Endothelial cell of umbilical vein (primary cell): ENCODE measurements around the gene TCEAL3. TPM values are rescaled to one million over a fixed set of nuclear protein-coding genes. Genes with fewer than 3 reads are reported as not detected.
A peak's percentile ranks its signal among the peaks of the same experiment; 100 is the strongest.

Source experiments
- BruUV-seq: library from RNA; stranded (reverse); fragments of 400-500 nt; replicated peaks from 2 replicates; lab custom pipeline; 2021; lab: Mats Ljungman, UMichigan
- CTCF ChIA-PET: fragments of 300-600, 350-600 bp; sonication (Branson Sonifier 250); formaldehyde crosslinking; loops from one replicate; lab custom pipeline; 2021; ENCODE audit warnings: antibody characterized with exemption, inconsistent platforms; lab: Charles Lee
- POLR2A ChIA-PET: fragments of 300-600, 350-600 bp; sonication (Branson Sonifier 250); formaldehyde crosslinking; loops from one replicate; lab custom pipeline; 2021; ENCODE audit warnings: antibody characterized with exemption, inconsistent platforms; lab: Charles Lee
- DNase-seq: peaks from one replicate; pipeline ENCODE4 v3.0.0-alpha.2; 2011; ENCODE audit warnings: low read depth, low spot score
- FAIRE-seq: peaks from 2 replicates; lab custom pipeline; 2011; peaks lifted over from hg19 to GRCh38; lab: Jason Lieb, UNC
- H2AFZ ChIP-seq: 2 replicates; pipeline ENCODE4 v1.6.0; 2012; ENCODE audit warnings: low read depth, low read length, control low read depth, inconsistent platforms
- H3K27ac ChIP-seq: 2 replicates; pipeline ENCODE4 v1.5.1; 2011; ENCODE audit warnings: low read depth, mild to moderate bottlenecking, control low read depth, low read length, moderate library complexity; ENCODE audit not compliant: insufficient read depth
- H3K27me3 ChIP-seq, 2 experiments: 2 replicates each; pipeline versions ENCODE4 v1.6.0 to v1.6.1; 2011; ENCODE audit warnings: low read length in 2 of 2, mixed read lengths in 1 of 2; ENCODE audit not compliant: control insufficient read depth in 2 of 2, insufficient read depth in 2 of 2
- H3K36me3 ChIP-seq, 2 experiments: 2 replicates in 1 of 2; 3 replicates in 1 of 2; pipeline ENCODE4 v1.5.1; 2011; ENCODE audit warnings: low read length in 2 of 2, mild to moderate bottlenecking in 1 of 2, moderate library complexity in 1 of 2; ENCODE audit not compliant: control insufficient read depth in 2 of 2, insufficient read depth in 2 of 2; ENCODE audit errors: extremely low read depth in 1 of 2
- H3K4me1 ChIP-seq: 3 replicates; pipeline ENCODE4 v1.5.1; 2011; ENCODE audit warnings: mild to moderate bottlenecking, low read length; ENCODE audit not compliant: control insufficient read depth, insufficient read depth; ENCODE audit errors: extremely low read depth
- H3K4me2 ChIP-seq: 2 replicates; pipeline ENCODE4 v1.6.1; 2011; ENCODE audit warnings: low read length, control low read depth, mixed read lengths; ENCODE audit not compliant: insufficient read depth
- H3K4me3 ChIP-seq, 3 experiments: fragments of 200-600 bp in 1 of 3; sonication (generic), shearing (Covaris generic) in 1 of 3; replicated peaks in 1 of 3; 2 replicates each; pipeline ENCODE4 v1.5.1; 2011 to 2016; ENCODE audit warnings: control low read depth in 3 of 3, low read length in 3 of 3, mild to moderate bottlenecking in 2 of 3, inconsistent platforms in 1 of 3, low read depth in 1 of 3, moderate library complexity in 1 of 3; ENCODE audit not compliant: insufficient read depth in 1 of 3
- H3K79me2 ChIP-seq: 2 replicates; pipeline ENCODE4 v1.6.0; 2012; ENCODE audit warnings: low read length, inconsistent platforms; ENCODE audit not compliant: control insufficient read depth, insufficient read depth
- H3K9ac ChIP-seq: replicated peaks from 2 replicates; pipeline ENCODE3; 2011; ENCODE audit warnings: low read length, control low read depth; ENCODE audit not compliant: insufficient read depth; ENCODE audit errors: extremely low read depth
- H3K9me1 ChIP-seq: replicated peaks from 3 replicates; pipeline ENCODE4 v1.6.0; 2011; ENCODE audit warnings: mild to moderate bottlenecking, low read length; ENCODE audit not compliant: control insufficient read depth, insufficient read depth; ENCODE audit errors: extremely low read depth
- H3K9me3 ChIP-seq: replicated peaks from 2 replicates; pipeline ENCODE4 v1.5.1; 2012; ENCODE audit warnings: low read length, inconsistent platforms; ENCODE audit not compliant: control insufficient read depth, insufficient read depth
- H4K20me1 ChIP-seq: replicated peaks from 2 replicates; pipeline ENCODE3; 2011; ENCODE audit warnings: mild to moderate bottlenecking, low read length; ENCODE audit not compliant: control insufficient read depth, insufficient read depth; ENCODE audit errors: extremely low read depth
- EZH2 ChIP-seq: IDR thresholded peaks from 2 replicates; pipeline ENCODE4 v1.6.1; 2012; ENCODE audit warnings: borderline replicate concordance, low read depth, mild to moderate bottlenecking, moderate library complexity, low read length, inconsistent platforms; ENCODE audit not compliant: severe bottlenecking
- FOS ChIP-seq: IDR thresholded peaks from 2 replicates; pipeline ENCODE4 v1.6.1; 2011; ENCODE audit warnings: mild to moderate bottlenecking, low read length, moderate library complexity, borderline replicate concordance; ENCODE audit not compliant: insufficient read depth
- GATA2 ChIP-seq: IDR thresholded peaks from 2 replicates; pipeline ENCODE4 v1.7.0; 2011; ENCODE audit warnings: low read depth, mild to moderate bottlenecking, moderate library complexity, mixed read lengths, low read length; ENCODE audit not compliant: insufficient read length, insufficient read depth
- JUN ChIP-seq: IDR thresholded peaks from 2 replicates; pipeline ENCODE4 v1.6.1; 2011; ENCODE audit warnings: borderline replicate concordance, low read depth; ENCODE audit not compliant: insufficient read length, insufficient read depth
- MYC ChIP-seq: IDR thresholded peaks from one replicate; pipeline ENCODE4 v1.6.1; 2011; ENCODE audit warnings: mild to moderate bottlenecking, low read depth, low read length
- POLR2A ChIP-seq: IDR thresholded peaks from 2 replicates; pipeline ENCODE4 v1.6.1; 2012; ENCODE audit warnings: low read depth, mild to moderate bottlenecking, control low read depth, low read length
- POLR2AphosphoS5 ChIP-seq: IDR thresholded peaks from 2 replicates; pipeline ENCODE4 v1.6.1; 2012; ENCODE audit warnings: low read depth, mild to moderate bottlenecking, control low read depth, low read length, moderate library complexity; ENCODE audit not compliant: insufficient read depth
- dilution Hi-C: fragments of 300-500 bp; cut with MboI; formaldehyde crosslinking; loops from one replicate; pipeline ENCODE4 v1.15.0; 2019; ENCODE audit warnings: low sequenced_read_pairs; ENCODE audit not compliant: extremely low pct_ligation_motif_present
- intact Hi-C: fragments of 100-400 bp; cut with micrococcal nuclease; formaldehyde crosslinking; loops from one replicate; pipeline ENCODE4 v1.10.0; 2022
- polyA plus RNA-seq, 4 experiments: library from polyadenylated mRNA; depleted of rRNA in 3 of 4; stranded (reverse) in 3 of 4; unstranded in 1 of 4; fragments of >200 nt; gene quantifications; 2 replicates each; pipeline versions ENCODE4 v1.2.1 to v1.2.3, GENCODE V29; 2011 to 2012; ENCODE audit warnings: missing spikeins in 1 of 4
- total RNA-seq: library from RNA; stranded (reverse); gene quantifications from 2 replicates; pipeline ENCODE4 v1.2.3, GENCODE V29; 2021
- TF ChIP-seq, protein P1 (sequence below), 2 donors: IDR thresholded peaks; 1 replicate in 1 of 2; 2 replicates in 1 of 2; pipeline ENCODE4 v1.5.1; 2011; ENCODE audit warnings: low read length in 2 of 2, mild to moderate bottlenecking in 2 of 2, moderate library complexity in 2 of 2, control low read depth in 1 of 2, inconsistent platforms in 1 of 2, low read depth in 1 of 2; ENCODE audit not compliant: insufficient read depth in 1 of 2; ENCODE audit errors: extremely low read depth in 1 of 2
- TF ChIP-seq, protein P2 (sequence below): IDR thresholded peaks from 2 replicates; pipeline ENCODE4 v1.6.1; 2011; ENCODE audit not compliant: insufficient read depth, insufficient read length

TCEAL3 gene
- total and polyA plus RNA-seq, 2 donors (not counting 3 experiments of a cell fraction or from before 2014, with no cell fraction given): 8.9 to 23.7 TPM

DNA sequence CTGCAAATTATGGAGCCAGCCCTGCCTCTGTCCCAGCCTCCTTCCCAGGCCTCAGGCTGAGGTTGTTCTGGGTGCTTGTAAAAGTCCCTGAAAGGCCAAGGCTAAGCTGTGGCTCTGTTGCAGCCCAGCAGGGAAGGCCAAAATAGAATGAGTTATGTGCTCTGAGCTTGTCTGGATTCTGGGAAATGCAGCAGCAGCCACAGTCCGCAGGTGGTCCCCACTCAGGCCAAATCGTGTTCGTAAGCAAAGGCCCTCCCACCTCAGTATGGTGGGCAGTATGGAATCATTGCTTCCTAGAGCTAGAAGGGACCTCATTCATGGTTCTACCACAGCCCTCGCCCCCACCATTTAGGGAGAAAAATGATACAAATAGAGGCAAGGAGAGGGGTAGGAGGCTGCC, 16.3 kb downstream of the TCEAL3 start:
- no TSS peak for BruUV-seq
- ChIA-PET POLR2A (no interaction called here), CTCF (no interaction called here)
- dilution Hi-C loops (no loop called here), intact Hi-C loops (no loop called here)
- TF ChIP-seq MYC (no peak), POLR2A (no peak), POLR2AphosphoS5 (no peak), FOS (no peak), JUN (no peak), EZH2 (no peak), GATA2 (no peak)
- TF ChIP-seq, protein P1, sequence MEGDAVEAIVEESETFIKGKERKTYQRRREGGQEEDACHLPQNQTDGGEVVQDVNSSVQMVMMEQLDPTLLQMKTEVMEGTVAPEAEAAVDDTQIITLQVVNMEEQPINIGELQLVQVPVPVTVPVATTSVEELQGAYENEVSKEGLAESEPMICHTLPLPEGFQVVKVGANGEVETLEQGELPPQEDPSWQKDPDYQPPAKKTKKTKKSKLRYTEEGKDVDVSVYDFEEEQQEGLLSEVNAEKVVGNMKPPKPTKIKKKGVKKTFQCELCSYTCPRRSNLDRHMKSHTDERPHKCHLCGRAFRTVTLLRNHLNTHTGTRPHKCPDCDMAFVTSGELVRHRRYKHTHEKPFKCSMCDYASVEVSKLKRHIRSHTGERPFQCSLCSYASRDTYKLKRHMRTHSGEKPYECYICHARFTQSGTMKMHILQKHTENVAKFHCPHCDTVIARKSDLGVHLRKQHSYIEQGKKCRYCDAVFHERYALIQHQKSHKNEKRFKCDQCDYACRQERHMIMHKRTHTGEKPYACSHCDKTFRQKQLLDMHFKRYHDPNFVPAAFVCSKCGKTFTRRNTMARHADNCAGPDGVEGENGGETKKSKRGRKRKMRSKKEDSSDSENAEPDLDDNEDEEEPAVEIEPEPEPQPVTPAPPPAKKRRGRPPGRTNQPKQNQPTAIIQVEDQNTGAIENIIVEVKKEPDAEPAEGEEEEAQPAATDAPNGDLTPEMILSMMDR (IDR thresholded peaks at IDR 0.05; ENCODE audit: extremely low read depth in 1 of 2, insufficient read depth in 1 of 2, low read depth in 1 of 2, low read length in 2 of 2): no peak
- TF ChIP-seq, protein P2, sequence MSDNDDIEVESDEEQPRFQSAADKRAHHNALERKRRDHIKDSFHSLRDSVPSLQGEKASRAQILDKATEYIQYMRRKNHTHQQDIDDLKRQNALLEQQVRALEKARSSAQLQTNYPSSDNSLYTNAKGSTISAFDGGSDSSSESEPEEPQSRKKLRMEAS: no peak
- FAIRE-seq (peak; percentile 54), DNase-seq (no peak)
- Histone ChIP-seq H3K4me2 (no peak overlapping the region), H3K4me1 (peaks cover 20% of the 10 kb centered on the region), H3K27me3 (no peaks in the 10 kb centered on the region), H3K9me1 (no peaks in the 10 kb centered on the region), H2AFZ (no peak overlapping the region), H3K9ac (no peak overlapping the region), H3K9me3 (no peaks in the 10 kb centered on the region), H3K79me2 (peaks cover 4% of the 10 kb centered on the region), H3K36me3 (no peaks in the 10 kb centered on the region), H3K4me3 (no peak overlapping the region), H4K20me1 (no peaks in the 10 kb centered on the region), H3K27ac (no peak overlapping the region)
